GM12875 (cell line): ENCODE measurements around the gene LRFN3.
A peak's percentile ranks its signal among the peaks of the same experiment; 100 is the strongest.

Experiments used
- H3K4me3 ChIP-seq: one replicate; pipeline ENCODE4 v1.5.1; 2011; ENCODE audit warnings: low read depth, low read length, control low read depth
- TF ChIP-seq, protein P1 (sequence below): IDR thresholded peaks from 2 replicates; pipeline ENCODE4 v1.5.1; 2011; ENCODE audit warnings: low read depth, mild to moderate bottlenecking, control low read depth, inconsistent platforms, low read length, moderate library complexity, borderline replicate concordance; ENCODE audit not compliant: insufficient read depth

LRFN3 gene

DNA sequence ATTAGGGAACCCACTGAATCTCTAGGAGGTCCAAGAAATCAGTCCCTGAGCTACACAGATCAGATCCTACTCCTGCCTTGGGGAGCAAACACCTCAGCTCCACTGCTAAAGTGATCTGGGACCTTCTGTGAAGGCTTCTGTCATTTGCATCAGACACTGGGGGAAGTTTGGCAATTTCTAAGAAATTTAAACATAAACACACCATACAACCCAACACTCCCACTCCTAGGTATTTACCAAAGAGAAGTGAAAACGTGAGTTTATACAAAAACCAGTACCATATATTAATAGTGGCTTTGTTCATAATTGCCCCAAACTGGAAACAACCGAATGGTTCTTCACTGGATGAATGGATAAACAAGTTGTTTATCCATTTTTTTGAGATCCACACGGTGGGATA lies 20.7 kb upstream of the LRFN3 start:
- TF ChIP-seq, protein P1, sequence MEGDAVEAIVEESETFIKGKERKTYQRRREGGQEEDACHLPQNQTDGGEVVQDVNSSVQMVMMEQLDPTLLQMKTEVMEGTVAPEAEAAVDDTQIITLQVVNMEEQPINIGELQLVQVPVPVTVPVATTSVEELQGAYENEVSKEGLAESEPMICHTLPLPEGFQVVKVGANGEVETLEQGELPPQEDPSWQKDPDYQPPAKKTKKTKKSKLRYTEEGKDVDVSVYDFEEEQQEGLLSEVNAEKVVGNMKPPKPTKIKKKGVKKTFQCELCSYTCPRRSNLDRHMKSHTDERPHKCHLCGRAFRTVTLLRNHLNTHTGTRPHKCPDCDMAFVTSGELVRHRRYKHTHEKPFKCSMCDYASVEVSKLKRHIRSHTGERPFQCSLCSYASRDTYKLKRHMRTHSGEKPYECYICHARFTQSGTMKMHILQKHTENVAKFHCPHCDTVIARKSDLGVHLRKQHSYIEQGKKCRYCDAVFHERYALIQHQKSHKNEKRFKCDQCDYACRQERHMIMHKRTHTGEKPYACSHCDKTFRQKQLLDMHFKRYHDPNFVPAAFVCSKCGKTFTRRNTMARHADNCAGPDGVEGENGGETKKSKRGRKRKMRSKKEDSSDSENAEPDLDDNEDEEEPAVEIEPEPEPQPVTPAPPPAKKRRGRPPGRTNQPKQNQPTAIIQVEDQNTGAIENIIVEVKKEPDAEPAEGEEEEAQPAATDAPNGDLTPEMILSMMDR = no peak
- H3K4me3 ChIP-seq = no peak overlapping the region

DNA sequence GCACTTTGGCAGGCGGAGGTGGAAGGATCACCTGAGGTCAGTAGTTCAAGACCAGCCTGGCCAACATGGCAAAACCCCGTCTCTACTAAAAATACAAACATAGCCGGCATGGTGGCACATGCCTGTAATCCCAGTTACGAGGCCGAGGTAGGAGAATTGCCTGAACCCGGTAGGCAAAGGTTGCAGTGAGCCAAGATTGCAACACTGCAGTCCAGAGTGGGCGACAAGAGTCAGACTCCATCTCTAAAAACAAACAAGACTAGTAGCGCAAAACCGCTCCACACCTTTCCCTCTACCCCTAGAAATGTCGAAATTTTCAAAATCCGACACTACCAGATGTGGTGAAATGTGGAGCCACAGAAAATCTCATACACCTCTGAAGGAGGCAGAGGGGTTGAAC lies 16.9 kb upstream of the LRFN3 start:
- H3K4me3 ChIP-seq = no peak overlapping the region
- TF ChIP-seq, protein P1 = no peak

DNA sequence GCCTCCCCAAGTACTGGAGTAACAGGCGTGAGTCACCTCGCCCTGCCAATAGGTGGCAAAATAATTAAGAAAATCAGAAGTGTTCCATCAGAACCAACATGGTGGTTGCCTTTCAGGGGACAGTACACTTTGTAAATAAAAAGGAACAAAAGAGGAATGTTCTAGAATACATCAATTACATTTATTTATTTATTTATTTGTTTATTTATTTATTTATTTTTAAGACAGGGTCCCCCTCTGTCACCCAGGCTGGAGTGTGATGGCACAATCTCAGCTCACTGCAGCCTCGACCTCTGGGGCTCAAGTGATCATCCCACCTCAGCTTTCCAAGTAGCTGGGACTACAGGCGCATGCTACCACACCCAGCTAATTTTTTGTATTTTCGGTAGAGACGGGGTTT lies 15.2 kb upstream of the LRFN3 start:
- no peak overlapping the region for H3K4me3 ChIP-seq
- TF ChIP-seq, protein P1 = no peak

DNA sequence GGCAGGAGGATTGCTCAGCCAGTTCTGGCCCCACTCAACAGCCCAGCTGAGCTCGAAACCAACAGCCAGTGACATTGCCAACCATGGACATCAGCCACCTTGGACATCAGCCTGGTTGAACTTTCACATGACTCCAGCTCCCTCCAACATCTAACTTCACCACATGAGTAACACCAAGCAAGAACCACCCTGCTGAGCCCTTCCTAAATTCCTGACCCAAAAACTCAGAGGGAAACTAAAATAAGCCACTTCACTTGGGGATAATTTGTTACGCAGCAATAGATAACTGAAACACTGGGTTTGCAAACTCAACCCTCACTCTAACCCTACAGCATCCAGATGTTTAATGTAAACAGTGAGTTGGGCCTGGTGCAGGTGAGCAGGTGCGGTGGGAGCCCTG lies 10.7 kb upstream of the LRFN3 start:
- TF ChIP-seq, protein P1 = no peak
- H3K4me3 ChIP-seq = no peak overlapping the region

DNA sequence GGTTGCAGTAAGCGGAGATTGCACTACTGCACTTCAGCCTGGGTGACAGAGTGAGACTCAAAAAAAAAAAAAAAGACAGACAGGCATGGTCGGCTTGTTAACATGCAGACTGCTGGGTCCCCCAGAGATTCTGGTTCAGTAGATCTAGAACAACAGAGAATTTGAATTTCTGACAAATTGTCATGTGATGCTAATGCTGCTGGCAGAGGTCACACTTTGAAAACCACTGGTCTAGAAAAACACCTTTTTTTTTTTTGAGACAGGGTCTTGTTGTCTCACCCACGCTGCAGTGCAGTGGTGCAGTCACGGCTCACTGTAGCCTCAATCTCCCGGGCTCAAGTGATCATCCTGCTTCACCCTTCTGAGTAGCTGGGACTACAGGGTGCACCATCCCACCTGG lies 7.7 kb upstream of the LRFN3 start:
- TF ChIP-seq, protein P1 = no peak

DNA sequence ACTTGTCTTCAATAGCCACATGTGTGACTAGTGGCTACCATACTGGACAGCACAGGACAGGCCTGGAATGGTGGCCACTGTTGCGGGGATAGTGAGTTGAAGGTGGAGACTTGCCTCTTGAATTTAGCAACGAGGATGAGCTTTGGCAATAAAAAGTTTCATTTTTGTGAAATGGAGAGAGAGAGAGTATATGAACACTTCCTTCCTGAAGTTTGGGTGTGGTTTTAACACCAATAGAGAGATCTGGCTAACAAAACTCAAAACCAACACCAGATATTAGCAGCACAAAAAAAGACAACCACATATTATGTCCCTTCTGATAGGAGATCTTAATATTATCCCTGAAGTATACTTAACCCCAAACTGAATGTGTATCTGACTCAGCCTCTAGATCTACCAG lies 6.3 kb upstream of the LRFN3 start:
- no peak overlapping the region for H3K4me3 ChIP-seq
- TF ChIP-seq, protein P1 = no peak

More for the DNA sequence above, 7.7 kb upstream of the LRFN3 start:
- H3K4me3 ChIP-seq = no peak overlapping the region

DNA sequence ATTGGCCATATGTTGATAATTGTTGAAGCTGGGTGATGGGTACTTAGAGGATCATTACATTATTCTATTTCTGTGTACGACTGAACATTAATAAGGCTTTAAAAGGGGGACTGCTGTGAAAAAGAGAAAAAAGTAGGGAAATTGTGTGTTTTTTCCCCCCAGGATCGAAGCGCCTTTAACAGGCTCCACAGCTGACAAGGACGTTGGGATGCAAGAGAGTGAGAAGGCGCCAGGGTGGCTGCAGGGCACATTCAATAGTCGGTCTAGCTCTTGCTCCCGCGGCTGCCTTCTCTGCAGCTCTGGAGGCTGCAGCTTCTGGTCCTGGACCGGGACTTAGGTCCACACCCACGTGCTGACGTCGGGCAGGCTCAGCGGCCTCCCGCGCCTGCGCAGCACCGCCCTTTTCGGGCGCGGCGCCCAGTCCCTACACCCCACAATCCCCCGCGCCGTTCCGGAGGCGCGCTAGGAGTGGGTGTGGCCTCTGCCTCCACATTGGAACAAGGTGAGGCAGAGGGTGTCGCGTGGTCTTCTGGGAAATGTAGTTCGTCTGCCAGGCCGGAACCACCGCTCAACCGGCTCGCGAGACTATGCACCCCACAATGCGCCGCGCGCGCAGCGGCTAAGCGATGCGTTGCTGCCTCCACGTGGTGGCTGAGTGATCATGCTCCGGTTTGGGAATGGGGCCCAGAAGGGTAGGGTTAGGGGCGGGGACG lies 4.9 kb upstream of the LRFN3 start:
- TF ChIP-seq, protein P1 = peak; percentile 97

More for the DNA sequence above, 4.9 kb upstream of the LRFN3 start:
- peak overlapping the region; percentile 17 for H3K4me3 ChIP-seq
